GM19438 (cell line): ENCODE measurements around the gene TULP4.
A peak's percentile ranks its signal among the peaks of the same experiment; 100 is the strongest.

Experiments
- ATAC-seq: cut with Tn5 transposase; IDR thresholded peaks from one replicate; pipeline ENCODE4 v1.9.1; 2021; ENCODE audit warnings: low read depth; ENCODE audit not compliant: unreplicated experiment

Gene TULP4

DNA sequence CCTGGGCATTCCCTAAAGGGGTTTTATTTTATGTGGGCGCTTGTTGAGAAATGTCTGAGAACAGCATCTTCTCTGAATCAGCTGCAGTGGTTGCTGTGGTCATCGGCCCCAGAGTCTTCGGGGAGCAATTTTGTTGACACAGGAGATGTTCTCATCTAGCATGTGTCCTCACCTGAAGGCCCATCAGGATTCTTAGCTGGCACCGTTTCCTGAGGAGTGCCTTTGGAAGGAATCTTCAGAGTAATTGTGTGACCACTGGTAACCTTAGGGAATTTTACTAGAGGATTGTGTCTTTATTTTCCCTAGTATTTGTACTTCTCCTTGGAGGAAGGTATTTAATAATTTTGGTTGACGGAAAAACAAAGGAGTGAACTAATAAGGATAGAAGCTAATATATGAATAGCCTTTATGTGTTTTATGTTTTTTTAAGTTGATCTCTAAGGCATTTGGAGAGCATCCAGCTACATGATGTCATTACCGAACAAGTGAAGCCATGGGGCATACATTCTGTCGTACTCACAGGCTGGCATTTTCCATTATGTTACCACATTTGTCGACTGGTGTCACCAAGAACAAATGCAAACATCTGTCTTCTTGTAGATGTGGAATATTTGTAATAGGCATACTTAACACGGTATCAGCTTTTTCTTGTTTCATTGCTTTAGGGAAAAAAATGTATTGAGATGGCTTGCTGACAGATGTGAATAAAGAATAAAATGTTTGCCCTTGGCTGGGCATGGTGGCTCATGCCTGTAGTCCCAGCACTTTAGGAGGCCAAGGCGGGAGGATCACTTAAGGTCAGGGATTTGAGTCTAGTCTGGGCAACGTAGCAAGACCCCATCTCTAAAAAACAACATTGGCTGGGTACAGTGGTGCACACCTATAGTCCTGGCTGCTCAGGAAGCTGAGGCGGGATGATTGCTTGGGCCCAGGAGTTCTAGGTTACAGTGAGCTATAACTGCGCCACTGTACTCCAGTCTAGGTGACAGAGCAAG, 41.9 kb downstream of the TULP4 start:
- no peak for ATAC-seq

DNA sequence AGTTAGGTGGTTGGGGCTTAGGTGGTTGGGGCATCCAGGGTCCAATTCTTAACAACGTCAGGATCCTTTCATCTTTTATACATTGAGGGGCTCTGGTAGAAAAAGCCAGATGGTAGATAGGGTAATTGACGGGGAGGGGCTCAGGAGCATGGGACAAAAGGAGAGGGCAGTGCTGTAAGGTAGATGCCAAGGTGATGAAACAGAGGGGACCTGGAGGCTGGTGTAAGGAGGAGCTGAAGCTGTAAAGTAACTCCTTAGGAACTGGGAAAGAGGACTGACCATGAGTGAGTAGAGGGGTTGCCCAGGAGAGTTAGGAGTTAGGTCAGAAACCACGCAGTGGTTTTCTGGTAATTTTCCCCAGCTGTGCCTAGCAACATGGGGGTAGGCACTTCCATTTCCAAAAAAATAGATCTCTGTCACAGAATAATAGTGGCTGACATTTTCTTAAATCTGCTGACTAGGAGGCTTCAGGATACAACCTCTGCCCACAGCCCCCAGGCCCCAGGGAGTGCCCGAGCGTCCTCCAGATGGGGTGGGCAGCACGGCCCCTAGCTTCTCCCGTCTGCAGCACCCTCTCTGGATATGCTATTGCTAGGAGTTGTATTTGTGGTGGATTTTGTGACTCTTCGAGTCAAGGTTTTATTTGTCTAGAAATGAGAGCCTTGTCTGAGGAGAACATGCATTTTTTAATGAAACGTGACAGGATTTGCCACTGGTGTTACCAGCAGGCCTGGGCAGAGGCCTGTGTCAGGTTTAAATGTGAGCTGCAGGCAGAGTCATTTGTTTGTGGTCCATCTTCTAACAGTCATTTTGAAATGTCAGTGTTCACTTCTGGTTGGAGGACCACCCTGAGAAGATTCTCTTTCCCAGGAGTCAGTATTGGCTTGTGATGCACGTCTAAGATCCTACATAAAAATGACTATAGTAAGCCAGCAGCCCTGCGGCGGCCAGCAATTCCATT, 44.6 kb downstream of the TULP4 start:
- ATAC-seq, result no peak

DNA sequence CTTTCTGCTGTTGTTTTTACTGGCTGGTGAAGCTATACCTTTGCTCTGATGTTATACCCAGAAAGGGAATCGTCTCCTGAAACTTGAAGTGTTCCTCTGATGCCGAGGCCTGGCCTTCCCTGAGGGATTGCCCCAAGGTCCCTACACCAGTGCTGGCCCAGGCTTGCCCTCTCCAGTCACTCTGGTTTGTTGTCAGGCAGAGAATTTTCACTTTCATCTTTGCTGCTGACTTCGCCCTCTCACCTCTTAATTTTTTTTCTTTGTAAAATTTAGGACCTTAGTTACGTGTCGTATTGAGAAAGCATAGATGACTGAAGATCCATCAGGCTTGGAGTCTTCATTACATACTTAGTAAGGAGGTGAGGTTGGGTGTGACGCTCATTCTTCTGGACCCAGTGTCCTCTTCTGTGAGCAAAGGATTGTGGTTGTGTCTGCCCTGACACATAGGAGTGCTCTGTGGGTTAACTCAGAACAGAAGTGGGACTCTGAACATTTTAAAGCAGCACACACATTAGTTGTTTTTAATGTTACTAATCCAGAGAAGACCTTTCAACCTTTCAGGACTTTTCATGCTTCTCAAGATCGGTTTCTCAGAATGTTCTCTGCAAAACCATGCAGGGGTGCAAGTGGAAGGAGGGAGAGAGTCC, 45.4 kb downstream of the TULP4 start:
- ATAC-seq, result peak; percentile 60

DNA sequence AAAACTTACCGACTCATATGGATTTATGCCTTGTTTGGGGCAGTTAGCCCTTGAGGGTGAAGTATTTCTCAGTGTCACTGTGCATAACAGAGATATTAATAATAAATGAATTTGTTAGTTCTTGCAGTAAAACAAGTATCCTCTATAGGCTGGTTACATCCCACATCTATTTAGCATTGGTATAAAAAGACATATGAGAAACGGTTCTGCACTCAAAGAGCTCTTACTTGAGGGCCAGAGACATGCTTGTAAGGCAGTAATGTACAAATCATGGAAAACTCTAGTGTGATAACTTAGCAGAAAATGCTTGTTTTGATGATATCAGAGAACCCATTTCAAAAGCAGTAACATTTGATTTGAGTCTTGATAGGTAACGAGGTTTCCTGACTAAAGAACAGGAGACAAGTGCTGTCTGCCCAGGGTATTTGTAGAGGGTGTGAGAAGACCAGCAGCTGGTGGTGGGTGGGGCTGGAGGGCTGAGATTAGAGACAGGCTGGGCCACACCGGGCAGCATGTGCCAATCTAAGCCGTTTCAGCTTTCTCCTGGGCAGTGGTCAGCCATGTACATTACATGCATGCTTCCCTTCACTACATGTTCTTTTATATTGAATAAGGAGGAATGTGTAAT, 46.3 kb downstream of the TULP4 start:
- no peak for ATAC-seq

DNA sequence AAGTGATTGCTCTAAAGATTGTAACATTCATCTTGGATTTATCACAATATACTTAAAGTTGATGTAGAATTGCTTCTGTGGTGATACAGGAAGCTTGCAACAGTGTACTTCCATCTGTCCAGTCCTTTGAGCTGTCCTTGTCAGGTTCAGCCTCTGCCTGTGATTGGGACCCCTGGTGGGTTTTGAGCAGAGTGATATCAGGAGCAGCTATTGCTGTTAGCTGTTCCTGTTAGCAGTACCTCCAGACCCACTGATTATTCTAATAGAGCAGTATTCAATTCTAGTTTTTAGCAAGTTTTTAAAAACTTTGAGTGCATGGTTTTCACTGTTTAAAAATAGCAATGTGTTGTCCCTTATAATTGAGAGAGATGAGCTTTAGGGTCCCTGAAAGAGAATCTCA, 48.8 kb downstream of the TULP4 start:
- ATAC-seq, result no peak

DNA sequence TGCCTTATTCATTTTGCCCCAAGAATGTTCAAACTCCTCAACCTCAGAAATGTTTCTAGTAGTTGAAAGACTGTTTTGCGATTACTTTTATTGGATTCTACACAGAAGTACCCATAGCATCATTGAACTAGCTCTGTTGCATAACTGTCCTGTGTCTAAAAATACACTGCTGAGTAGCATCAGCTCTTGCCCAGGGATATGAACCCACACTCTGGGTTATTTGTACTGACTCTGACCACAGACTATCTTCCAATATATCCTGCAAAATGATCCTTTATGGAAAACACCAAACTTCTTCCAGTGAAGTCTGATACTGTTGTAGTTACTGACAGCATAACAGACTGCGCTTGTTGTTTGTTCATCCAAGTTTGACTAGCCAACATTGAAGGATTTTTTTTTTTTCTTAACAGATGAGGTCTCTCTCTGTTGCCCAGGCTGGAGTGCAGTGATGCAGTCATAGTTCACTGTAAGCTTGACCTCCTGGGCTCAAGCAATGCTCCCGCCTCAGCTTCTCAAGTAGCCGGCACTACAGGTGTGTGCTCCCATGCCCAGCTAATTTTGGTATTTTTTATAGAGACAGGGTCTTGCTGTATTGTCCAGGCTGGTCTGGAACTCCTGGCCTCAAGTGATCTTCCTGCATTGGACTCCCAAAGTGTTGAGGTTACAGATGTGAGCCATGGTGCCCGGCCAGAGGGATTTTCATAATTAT, 49.9 kb downstream of the TULP4 start:
- ATAC-seq, result no peak

DNA sequence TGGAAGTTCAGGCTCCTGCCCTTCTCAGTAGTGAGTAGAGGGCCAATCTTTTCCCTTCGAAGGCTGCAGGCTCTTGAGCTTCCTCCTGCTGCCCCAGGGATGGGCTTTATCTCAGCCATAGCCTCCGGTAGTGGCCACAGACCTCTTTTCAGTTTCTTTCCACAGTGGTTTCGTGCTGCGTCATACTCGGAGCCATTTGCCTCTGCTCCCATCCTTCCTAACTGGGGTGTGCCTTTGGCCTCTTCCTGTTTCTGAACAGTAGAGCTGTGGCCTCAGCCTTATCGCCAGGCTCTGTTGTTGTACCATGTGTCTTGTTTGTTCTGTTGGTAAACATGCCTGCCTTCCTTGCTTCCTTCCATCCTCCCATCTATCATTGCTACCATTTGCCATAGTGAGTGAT, 54.1 kb downstream of the TULP4 start:
- no peak for ATAC-seq

DNA sequence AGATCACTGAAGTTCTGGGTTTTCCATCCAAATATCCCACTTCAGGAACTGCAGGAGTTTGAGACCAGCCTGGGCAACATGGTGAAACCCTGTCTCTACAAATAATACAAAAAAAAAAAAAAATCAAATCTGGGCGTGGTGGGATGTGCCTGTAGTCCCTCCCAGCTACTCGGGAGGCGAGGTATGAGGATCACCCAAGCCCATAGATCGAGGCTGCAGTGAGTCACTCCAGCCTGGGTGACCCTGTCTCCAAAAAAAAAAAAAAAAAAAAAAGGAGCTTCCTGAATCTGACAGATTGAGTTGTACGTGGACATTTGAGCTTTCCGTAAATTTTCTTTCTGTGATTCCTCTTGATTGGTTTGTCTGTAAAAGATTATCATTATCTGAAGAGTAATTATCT, 55.6 kb downstream of the TULP4 start:
- ATAC-seq, result no peak

DNA sequence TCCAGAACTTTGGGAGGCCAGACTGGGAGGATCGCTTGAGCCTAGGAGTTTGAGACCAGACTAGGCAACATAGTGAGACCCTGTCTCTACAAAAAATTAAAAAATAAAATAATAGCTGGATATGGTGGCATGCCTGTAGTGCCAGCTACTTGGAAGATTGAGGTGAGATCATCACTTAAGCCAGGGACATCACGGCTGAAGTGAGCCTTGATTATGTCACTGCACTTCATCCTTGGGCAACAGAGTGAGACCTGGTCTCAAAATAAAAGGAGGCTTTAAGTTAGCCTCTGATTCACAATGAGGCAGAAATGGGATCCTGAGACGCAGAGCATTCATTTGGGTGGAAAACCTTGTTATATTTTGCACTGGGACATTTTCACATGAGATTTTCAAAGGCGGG, 57.0 kb downstream of the TULP4 start:
- no peak for ATAC-seq

DNA sequence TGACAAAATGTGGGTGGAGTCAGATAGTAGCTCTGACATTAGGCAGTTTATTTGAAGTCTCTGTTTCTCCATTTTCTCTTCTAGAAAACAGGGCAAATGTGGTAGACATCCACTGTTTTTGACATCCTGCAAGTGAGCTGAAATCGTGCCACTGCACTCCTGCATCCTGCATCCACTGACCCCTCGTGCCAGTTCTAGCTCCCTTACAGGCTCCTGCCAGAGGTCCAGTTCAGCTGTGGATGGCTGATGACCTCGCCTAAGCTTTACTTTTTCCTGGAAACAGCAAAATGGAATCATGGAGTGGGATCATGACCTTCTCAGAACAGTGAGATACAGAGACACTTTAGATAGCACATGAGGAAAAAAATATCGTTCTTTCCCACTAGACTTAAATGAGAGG, 58.5 kb downstream of the TULP4 start:
- no peak for ATAC-seq

DNA sequence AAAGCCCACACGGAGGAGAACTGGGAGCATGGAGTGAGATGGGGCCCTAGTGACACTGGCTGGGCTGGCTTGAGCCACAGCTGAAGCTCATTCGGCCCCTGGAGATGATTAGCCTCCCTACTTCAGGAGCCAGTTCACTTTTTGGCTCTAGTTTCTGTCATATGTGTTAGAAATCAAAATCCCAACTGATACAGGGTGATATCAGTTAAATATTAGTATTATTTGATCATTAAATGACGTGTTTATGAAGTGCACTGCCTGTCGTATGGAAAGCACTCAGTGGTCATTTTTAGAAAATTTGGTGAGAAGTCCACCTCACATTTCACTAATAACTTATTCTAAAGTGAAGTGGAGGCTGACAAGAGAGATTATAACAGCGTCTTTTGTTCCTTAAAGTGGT, 59.0 kb downstream of the TULP4 start:
- no peak for ATAC-seq

DNA sequence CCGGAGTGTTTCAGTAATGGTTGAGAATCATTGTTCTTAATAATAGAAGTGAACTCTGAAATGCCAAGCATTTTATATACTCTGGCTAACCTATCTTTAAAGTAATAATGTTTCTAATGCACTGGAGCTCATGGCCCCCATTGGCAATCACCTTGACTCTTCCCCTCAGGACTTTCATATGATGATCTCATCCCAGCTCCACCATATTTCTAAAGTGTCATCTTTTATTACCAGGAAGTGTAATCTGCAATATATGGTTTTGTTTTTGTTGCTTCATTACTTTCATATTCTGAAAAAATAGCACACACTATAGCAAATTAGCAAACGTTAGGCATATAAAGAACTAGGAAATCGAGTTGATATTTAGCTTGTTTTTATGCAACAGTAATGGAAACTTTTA, 60.3 kb downstream of the TULP4 start:
- no peak for ATAC-seq

DNA sequence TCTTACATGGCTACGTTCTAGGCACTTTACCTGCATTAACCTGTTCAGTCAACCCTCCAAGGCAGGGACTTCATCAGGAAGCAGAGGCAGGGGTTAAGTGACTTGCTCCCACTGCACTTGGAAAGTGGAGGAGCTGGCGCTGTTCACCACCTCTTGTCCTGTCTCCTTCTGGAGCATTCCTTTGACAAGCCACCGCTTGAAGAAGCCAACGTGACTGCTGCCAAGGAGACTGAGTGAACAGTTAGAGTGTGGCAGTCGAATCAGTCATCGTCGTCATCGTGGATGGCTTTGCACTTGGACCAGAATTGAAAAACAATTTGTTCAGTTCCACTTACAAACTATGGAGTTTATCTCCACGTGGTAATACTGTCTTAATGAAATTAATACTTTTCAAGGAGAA, 60.9 kb downstream of the TULP4 start:
- ATAC-seq, result no peak

DNA sequence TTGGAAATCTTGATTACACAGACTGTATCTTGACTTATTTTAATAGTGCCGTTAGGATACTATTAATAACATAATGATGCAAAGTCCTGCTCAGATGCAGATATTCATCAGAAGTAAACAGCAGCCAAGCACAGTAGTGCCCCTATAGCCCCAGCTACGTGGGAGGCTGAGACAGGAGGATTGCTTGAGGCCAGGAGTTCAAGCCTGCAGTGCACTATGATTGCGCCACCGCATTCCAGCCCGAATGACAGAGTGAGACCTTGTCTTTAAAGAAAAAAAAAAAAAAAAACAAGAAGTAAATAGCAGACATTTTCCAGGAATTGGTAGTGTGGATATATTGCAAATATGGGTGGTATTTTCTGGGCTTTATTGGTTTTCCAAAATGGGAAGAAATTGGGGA, 61.8 kb downstream of the TULP4 start:
- ATAC-seq, result no peak

DNA sequence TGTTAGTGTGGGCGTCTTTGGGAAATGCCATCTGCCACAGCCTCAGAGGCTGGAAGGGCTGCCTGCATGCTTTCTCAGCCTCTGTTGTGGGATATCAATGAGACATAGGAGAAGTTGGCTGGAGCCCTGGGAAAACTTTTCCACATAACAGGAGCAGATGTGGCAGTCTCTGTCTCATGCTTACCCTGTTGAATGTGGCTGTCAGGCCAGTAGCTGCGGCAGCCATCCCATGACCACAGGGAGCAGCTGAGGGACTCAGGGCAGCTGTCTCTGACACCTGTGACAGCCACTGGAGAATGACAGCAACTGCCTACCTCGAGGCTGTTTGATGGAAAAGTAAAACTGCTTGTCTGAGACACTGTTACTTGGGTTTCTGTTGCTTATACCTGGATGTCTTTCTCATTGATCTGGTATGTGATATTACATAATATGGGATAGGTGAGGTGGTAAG, 64.4 kb downstream of the TULP4 start:
- no peak for ATAC-seq

DNA sequence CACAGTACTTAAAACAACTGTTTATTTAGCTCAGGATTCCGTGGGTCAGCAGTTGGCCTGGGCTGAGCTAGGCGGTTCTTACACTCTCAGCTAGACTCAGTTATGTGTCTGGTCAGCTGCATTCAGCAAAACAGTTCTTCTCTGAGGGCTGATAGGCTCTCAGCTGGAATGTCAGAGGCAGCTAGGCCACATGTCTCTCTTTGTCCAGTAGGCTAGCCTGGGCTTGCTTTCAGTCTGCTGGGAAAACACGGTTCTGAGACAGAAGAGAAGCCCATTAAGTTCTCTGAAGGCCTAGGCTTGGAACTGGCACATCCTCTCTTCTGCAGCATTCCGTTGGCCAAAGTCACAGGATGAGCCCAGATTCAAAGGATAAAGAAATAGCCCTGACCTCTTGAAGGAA, 65.6 kb downstream of the TULP4 start:
- no peak for ATAC-seq

DNA sequence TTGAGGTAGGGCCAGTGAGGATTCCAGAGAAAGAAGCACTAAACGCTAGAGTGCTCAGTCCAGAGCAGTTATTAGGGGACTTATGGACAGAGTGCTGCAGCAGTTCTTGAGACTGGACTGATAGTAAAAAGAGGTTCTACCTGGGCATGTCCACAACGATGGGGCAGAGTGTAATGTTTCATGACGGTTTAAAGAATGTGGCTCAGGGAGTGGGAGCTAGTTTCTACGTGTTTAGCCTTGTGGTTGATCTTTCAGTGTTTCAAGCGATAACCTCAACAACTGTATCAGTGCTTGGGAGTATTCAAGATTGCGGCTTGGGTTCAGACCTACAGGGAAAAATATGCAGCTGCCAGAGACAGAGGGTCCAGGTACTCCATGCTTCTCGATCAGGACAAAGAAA, 67.1 kb downstream of the TULP4 start:
- no peak for ATAC-seq

DNA sequence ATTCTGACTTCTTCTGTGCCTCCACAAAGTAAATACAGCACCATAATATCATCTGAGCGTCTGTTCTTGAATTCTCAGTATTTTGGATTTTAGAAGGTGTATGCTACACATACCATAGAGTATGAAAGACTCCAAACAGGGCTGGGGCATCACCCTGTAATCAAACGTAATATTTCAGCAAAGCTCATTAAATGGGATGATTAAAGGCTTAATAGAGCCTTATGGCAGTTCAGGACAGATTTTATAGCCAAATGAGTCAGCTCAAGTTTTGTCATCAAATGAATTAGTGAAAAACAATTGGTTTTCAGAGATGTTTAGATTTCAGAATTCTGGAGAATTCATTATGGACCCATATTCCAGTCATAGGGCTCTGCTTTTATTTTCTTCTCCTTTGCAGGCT, 68.9 kb downstream of the TULP4 start:
- ATAC-seq, result no peak

DNA sequence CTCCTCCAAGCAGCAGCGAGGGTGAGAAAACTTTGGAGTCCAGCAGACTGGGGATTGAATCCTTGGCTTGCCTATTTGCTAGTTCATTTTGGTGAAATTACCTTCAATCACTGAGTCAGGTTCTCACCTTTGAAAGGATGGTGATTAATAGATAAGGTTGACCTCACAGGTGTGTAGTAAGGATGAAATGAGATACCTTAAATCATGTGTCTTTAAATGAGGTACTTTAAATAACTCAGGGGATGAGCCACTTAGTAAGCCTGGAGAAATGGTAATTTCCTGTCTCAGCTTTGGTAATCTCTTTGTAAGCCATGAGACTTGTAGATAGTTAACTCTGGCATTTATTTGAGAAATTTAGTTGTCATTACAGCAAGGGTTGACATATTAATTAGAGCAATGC, 70.2 kb downstream of the TULP4 start:
- no peak for ATAC-seq

DNA sequence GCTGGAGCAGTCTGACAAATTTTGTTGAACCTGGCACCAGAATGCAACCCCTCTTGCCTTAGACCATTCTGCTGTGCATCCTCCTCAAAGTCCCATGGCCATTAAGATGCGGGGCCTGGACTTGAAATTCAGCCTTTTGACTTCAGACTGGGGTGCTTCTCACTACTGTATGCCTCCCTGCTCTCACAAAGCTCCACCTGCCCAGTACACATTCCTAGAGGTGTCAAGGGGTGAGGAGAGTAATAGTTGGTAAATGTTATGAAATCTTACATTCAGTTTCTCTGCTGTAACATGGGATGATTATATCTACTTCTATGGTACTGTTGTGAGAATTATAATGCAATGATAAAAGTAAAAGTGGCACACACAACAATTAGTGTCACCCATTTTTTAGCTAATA, 70.8 kb downstream of the TULP4 start:
- no peak for ATAC-seq
